ENCODE measurements around the gene IGSF23. TPM values are rescaled to one million over a fixed set of nuclear protein-coding genes. Genes with fewer than 3 reads are reported as not detected.
A peak's percentile ranks its signal among the peaks of the same experiment; 100 is the strongest.

IGSF23 gene
- total RNA-seq, 1 experiment from 2014 or later = not detected

DNA sequence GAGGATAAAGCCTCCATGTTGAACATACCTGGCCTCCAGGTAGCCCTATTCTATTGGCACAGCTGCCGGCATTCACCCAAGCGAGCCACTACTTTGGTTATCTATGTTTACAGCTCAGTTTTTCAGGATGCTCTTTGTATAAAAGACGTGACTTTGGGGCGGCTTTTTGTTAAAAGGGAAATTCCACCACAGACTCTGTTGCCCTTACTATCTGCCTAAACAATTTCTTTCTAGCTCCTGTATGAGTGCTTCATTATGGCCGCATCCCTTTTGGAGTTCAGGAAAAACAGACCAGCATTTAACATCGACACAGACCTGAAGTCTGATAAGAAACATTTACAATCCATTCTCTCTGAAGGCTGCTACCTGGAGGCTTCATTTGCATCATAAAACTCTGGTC, 9.1 kb upstream of the IGSF23 start:
- TF ChIP-seq, protein P1, sequence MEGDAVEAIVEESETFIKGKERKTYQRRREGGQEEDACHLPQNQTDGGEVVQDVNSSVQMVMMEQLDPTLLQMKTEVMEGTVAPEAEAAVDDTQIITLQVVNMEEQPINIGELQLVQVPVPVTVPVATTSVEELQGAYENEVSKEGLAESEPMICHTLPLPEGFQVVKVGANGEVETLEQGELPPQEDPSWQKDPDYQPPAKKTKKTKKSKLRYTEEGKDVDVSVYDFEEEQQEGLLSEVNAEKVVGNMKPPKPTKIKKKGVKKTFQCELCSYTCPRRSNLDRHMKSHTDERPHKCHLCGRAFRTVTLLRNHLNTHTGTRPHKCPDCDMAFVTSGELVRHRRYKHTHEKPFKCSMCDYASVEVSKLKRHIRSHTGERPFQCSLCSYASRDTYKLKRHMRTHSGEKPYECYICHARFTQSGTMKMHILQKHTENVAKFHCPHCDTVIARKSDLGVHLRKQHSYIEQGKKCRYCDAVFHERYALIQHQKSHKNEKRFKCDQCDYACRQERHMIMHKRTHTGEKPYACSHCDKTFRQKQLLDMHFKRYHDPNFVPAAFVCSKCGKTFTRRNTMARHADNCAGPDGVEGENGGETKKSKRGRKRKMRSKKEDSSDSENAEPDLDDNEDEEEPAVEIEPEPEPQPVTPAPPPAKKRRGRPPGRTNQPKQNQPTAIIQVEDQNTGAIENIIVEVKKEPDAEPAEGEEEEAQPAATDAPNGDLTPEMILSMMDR (conservative IDR thresholded peaks at IDR 0.05; ENCODE audit: low read depth, low read length) = no peak
- TF ChIP-seq EZH2 (IDR thresholded peaks at IDR 0.05; ENCODE audit: borderline replicate concordance, low read depth, low read length, poor library complexity, severe bottlenecking) = no peak
- CTCF ChIA-PET = no interaction called here
- no peak for DNase-seq (ENCODE audit: low spot score)
- H3K27me3 ChIP-seq (replicated peaks; ENCODE audit: insufficient read depth, low read depth, low read length, poor library complexity) = no peaks in the 10 kb centered on the region
- H3K36me3 ChIP-seq (ENCODE audit: insufficient read depth, low read length, poor library complexity, severe bottlenecking) = no peaks in the 10 kb centered on the region
- no peak overlapping the region for H3K4me3 ChIP-seq (ENCODE audit: low read depth, low read length, poor library complexity, severe bottlenecking)
- POLR2A ChIA-PET (ENCODE audit: low non-redundant PET) = no interaction called here
- H3K27ac ChIP-seq (ENCODE audit: low read depth, low read length, poor library complexity, severe bottlenecking) = no peak overlapping the region
- H3K4me1 ChIP-seq (ENCODE audit: insufficient read depth, low read length, poor library complexity, severe bottlenecking) = peaks cover 15% of the 10 kb centered on the region
- H3K9me3 ChIP-seq (ENCODE audit: low read depth, low read length, poor library complexity, severe bottlenecking) = no peaks in the 10 kb centered on the region
- no TSS peak for BruUV-seq (replicated peaks)
- intact Hi-C loops (cut with micrococcal nuclease; ENCODE audit: unreplicated experiment) = no loop called here

DNA sequence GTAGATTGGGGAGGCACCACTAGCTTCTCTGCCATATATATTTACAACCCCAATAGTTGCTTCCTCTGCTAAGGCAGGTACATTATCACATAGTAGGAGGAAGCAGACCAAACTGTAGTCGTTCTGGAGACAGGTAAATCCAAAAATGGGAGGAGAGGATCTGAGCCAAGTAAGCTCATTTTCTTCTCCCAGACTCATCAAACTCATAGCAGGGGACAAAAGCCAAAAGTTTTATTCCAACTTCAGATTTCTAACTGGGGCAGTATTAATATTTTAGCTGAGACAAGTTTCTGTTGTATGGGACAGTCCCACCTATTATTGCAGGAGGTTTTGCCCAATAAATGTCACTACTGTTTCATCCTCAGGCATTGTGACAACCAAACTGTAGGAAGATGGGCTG, 7.8 kb upstream of the IGSF23 start:
- Histone ChIP-seq H3K36me3 (ENCODE audit: insufficient read depth, low read length, poor library complexity, severe bottlenecking) (no peaks in the 10 kb centered on the region), H3K4me1 (ENCODE audit: insufficient read depth, low read length, poor library complexity, severe bottlenecking) (peaks cover 16% of the 10 kb centered on the region), H3K27me3 (replicated peaks; ENCODE audit: insufficient read depth, low read depth, low read length, poor library complexity) (no peaks in the 10 kb centered on the region), H3K27ac (ENCODE audit: low read depth, low read length, poor library complexity, severe bottlenecking) (no peak overlapping the region), H3K9me3 (ENCODE audit: low read depth, low read length, poor library complexity, severe bottlenecking) (no peaks in the 10 kb centered on the region), H3K4me3 (ENCODE audit: low read depth, low read length, poor library complexity, severe bottlenecking) (no peak overlapping the region)
- no TSS peak for BruUV-seq (replicated peaks)
- CTCF ChIA-PET = no interaction called here
- intact Hi-C loops (cut with micrococcal nuclease; ENCODE audit: unreplicated experiment) = no loop called here
- TF ChIP-seq, protein P1 (conservative IDR thresholded peaks at IDR 0.05; ENCODE audit: low read depth, low read length) = no peak
- no peak for TF ChIP-seq EZH2 (IDR thresholded peaks at IDR 0.05; ENCODE audit: borderline replicate concordance, low read depth, low read length, poor library complexity, severe bottlenecking)
- no peak for DNase-seq (ENCODE audit: low spot score)
- POLR2A ChIA-PET (ENCODE audit: low non-redundant PET) = no interaction called here

DNA sequence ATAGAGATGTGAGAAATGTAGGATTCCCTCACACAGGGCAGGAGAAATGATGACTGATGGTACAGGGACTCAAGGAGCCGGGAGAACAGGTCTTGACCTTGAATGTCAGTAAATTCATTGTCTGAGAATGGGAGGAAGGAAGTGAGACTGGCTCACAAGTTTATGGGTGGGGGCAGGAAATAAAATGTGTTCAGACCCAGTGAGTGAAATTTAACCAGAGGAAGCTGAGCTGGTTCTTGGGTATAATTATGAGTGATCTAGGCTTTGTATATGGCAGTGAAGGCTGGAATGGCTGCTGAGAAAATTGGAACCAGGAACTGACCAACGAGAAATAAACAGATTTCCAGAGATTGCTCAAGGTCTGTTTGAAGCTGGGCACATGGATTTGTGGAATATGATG, 6.3 kb upstream of the IGSF23 start:
- H3K4me1 ChIP-seq (ENCODE audit: insufficient read depth, low read length, poor library complexity, severe bottlenecking) = peaks cover 16% of the 10 kb centered on the region
- no peaks in the 10 kb centered on the region for H3K27me3 ChIP-seq (replicated peaks; ENCODE audit: insufficient read depth, low read depth, low read length, poor library complexity)
- H3K4me3 ChIP-seq (ENCODE audit: low read depth, low read length, poor library complexity, severe bottlenecking) = no peak overlapping the region
- peak; percentile 12 for DNase-seq (ENCODE audit: low spot score)
- intact Hi-C loops (cut with micrococcal nuclease; ENCODE audit: unreplicated experiment) = no loop called here
- POLR2A ChIA-PET (ENCODE audit: low non-redundant PET) = no interaction called here
- BruUV-seq (replicated peaks) = no TSS peak
- TF ChIP-seq, protein P1 (conservative IDR thresholded peaks at IDR 0.05; ENCODE audit: low read depth, low read length) = no peak
- TF ChIP-seq EZH2 (IDR thresholded peaks at IDR 0.05; ENCODE audit: borderline replicate concordance, low read depth, low read length, poor library complexity, severe bottlenecking) = no peak
- no peaks in the 10 kb centered on the region for H3K36me3 ChIP-seq (ENCODE audit: insufficient read depth, low read length, poor library complexity, severe bottlenecking)
- CTCF ChIA-PET = no interaction called here
- H3K27ac ChIP-seq (ENCODE audit: low read depth, low read length, poor library complexity, severe bottlenecking) = no peak overlapping the region
- no peaks in the 10 kb centered on the region for H3K9me3 ChIP-seq (ENCODE audit: low read depth, low read length, poor library complexity, severe bottlenecking)
